AG09309 (cell line): ENCODE measurements around the gene LCA5.
"Not testable (repeated sequence)": the region's sequence is repeated elsewhere in the genome, so short reads cannot be mapped to it uniquely, and the experiment has no call there.

Experiments used
- DNase-seq: peaks from one replicate; pipeline ENCODE4 v3.0.0-alpha.2; 2010; ENCODE audit warnings: low read depth
- H3K4me3 ChIP-seq: 2 replicates; pipeline ENCODE4 v1.5.1; 2011; ENCODE audit warnings: mild to moderate bottlenecking, low read depth, low read length, moderate library complexity; ENCODE audit not compliant: control insufficient read depth
- TF ChIP-seq, protein P1 (sequence below): IDR thresholded peaks from 2 replicates; pipeline ENCODE4 v1.5.1; 2011; ENCODE audit warnings: mild to moderate bottlenecking, low read depth, low read length, inconsistent platforms; ENCODE audit not compliant: insufficient read depth, control insufficient read depth; ENCODE audit errors: missing control alignments

The LCA5 gene

DNA sequence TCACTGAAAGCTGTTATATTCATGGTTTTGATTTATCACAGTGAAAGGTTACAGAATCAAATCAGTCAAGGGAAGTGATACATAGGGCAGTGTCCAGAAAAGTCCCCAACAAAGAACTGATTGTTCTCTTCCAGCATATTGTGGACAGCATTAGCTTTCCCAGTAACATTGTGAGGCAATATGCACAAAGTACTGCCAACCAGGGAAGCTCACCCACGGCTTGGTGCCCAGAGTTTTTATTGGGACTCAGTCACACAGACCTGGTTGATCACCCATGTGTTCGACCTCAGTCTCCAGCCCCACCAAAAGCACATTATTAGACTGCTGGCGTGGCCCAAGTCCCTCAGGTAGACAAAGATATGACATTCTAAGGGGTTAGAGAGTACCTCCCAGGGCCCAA is 76.0 kb downstream of the LCA5 start:
- no peak for DNase-seq
- H3K4me3 ChIP-seq, result no peak overlapping the region
- TF ChIP-seq, protein P1, sequence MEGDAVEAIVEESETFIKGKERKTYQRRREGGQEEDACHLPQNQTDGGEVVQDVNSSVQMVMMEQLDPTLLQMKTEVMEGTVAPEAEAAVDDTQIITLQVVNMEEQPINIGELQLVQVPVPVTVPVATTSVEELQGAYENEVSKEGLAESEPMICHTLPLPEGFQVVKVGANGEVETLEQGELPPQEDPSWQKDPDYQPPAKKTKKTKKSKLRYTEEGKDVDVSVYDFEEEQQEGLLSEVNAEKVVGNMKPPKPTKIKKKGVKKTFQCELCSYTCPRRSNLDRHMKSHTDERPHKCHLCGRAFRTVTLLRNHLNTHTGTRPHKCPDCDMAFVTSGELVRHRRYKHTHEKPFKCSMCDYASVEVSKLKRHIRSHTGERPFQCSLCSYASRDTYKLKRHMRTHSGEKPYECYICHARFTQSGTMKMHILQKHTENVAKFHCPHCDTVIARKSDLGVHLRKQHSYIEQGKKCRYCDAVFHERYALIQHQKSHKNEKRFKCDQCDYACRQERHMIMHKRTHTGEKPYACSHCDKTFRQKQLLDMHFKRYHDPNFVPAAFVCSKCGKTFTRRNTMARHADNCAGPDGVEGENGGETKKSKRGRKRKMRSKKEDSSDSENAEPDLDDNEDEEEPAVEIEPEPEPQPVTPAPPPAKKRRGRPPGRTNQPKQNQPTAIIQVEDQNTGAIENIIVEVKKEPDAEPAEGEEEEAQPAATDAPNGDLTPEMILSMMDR, result no peak

DNA sequence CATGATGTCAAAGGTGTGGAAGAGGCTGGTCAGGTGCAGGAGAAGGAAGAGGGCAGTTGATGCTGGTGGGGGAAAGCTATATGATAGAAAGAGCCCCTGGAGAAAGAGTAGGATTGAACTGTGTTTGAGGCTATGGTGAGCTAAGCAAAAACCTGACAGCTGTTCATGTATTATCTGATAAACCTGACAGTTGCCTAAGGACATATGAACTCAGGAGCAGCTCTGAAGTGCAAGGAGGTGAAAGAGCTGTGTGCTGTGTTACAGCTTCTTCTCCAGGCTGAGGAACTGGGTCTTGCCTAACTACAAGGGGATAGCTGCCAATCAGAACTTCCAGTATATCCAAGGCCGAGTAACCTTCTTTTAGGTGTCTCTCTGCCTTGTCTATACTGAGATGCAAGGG is 81.8 kb downstream of the LCA5 start:
- no peak for DNase-seq
- TF ChIP-seq, protein P1, result no peak
- H3K4me3 ChIP-seq, result no peak overlapping the region

GRCh38 chr6:79453558-79454042 is 83.6 kb downstream of the LCA5 start:
- H3K4me3 ChIP-seq, result no peak overlapping the region
- TF ChIP-seq, protein P1, result no peak
- DNase-seq, result no peak

- DNase-seq, result no peak
- TF ChIP-seq, protein P1, result no peak
- H3K4me3 ChIP-seq, result no peak overlapping the region
Measured at GRCh38 chr6:79450984-79451383, 86.2 kb downstream of the LCA5 start.

- DNase-seq, result no peak
- TF ChIP-seq, protein P1, result no peak
- no peak overlapping the region for H3K4me3 ChIP-seq
Measured at GRCh38 chr6:79446006-79446405, 91.2 kb downstream of the LCA5 start.

DNA sequence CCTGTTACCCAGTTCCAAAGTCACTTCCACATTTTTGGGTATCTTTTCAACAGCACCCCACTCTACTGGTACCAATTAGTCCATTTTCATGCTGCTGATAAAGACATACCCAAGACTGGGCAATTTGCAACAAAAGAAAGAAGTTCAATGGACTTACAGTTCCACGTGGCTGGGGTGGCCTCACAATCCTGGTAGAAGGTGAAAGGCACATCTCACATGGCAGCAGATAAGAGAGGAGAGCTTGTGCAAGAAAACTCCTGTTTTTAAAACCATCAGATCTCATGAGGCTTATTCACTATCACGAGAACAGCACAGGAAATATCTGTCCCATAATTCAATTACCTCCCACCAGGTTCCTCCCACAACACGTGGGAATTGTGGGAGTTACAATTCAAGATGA is 93.4 kb downstream of the LCA5 start:
- DNase-seq, H3K4me3 ChIP-seq: not testable (repeated sequence)

GRCh38 chr6:79441192-79441591 is 96.0 kb downstream of the LCA5 start:
- no peak overlapping the region for H3K4me3 ChIP-seq
- no peak for DNase-seq
- TF ChIP-seq, protein P1, result no peak

DNA sequence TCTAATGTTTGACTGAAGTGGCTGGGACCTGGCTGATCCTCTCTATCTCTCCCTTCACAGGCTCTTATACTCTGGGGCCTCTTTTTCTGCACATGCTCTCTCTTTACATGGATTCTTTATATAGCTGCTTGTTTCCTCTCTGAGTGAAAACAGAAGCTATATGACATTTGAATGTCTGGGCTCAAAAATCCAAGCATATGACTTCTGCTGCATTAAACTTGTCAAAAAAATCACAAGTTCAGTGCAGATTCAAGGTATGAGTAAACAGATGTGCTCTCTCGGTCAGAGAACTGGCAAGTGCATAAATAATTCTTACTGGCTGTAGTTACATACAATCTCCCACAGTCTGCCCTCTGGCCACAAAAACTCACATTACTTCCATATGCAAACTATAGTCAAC is 96.6 kb downstream of the LCA5 start:
- TF ChIP-seq, protein P1, result no peak
- DNase-seq, result no peak
- H3K4me3 ChIP-seq, result no peak overlapping the region
